Endothelial cell (in vitro differentiated cells): ENCODE measurements around the gene DEFB132. TPM values are rescaled to one million over a fixed set of nuclear protein-coding genes. Genes with fewer than 3 reads are reported as not detected.

Experiments
- DNase-seq: peaks from one replicate; pipeline ENCODE4 v3.0.0; 2021; ENCODE audit warnings: low spot score
- H3K27ac Mint-ChIP-seq: one replicate; pipeline ENCODE4 v1.8.0; 2021; ENCODE audit warnings: mixed read lengths, inconsistent platforms; ENCODE audit not compliant: unreplicated experiment
- H3K27me3 Mint-ChIP-seq: one replicate; pipeline ENCODE4 v1.8.0; 2021; ENCODE audit warnings: mild to moderate bottlenecking, moderate library complexity, mixed read lengths, inconsistent platforms; ENCODE audit not compliant: unreplicated experiment
- H3K36me3 Mint-ChIP-seq: one replicate; pipeline ENCODE4 v1.8.0; 2021; ENCODE audit warnings: mild to moderate bottlenecking, low read depth, mixed read lengths, inconsistent platforms; ENCODE audit not compliant: unreplicated experiment
- H3K4me1 Mint-ChIP-seq: one replicate; pipeline ENCODE4 v1.8.0; 2021; ENCODE audit warnings: mild to moderate bottlenecking, mixed read lengths, inconsistent platforms; ENCODE audit not compliant: unreplicated experiment
- H3K4me3 Mint-ChIP-seq: one replicate; pipeline ENCODE4 v1.8.0; 2021; ENCODE audit warnings: mild to moderate bottlenecking, mixed read lengths, inconsistent platforms; ENCODE audit not compliant: unreplicated experiment
- H3K9me3 Mint-ChIP-seq: one replicate; pipeline ENCODE4 v1.8.0; 2021; ENCODE audit warnings: mixed read lengths, inconsistent platforms; ENCODE audit not compliant: unreplicated experiment
- CTCF ChIP-seq: fragments of 200-600 bp; sonication (generic); IDR thresholded peaks from one replicate; pipeline ENCODE4 v1.5.0; 2021; ENCODE audit warnings: antibody characterized with exemption; ENCODE audit not compliant: unreplicated experiment
- total RNA-seq: library from RNA; stranded (reverse); fragmentation: NEBNext Ultra II Directional; extraction: Animal tissue kit (Norgen Biotek cat#: 25700); gene quantifications from one replicate; pipeline ENCODE4 v1.2.1, GENCODE V29; 2021; ENCODE audit not compliant: unreplicated experiment

Gene DEFB132
- total RNA-seq, 1 donor from 2014 or later = not detected

GRCh38 chr20:227439-228105 is 30.0 kb upstream of the DEFB132 start:
- Mint-ChIP-seq H3K27ac (no peak overlapping the region), H3K4me1 (peaks cover 6% of the 10 kb centered on the region), H3K27me3 (no peaks in the 10 kb centered on the region), H3K9me3 (no peaks in the 10 kb centered on the region), H3K4me3 (no peak overlapping the region), H3K36me3 (no peaks in the 10 kb centered on the region)
- DNase-seq = no peak
- TF ChIP-seq CTCF = no peak

- no peak overlapping the region for H3K27ac Mint-ChIP-seq
- H3K4me1 Mint-ChIP-seq = no peaks in the 10 kb centered on the region
- DNase-seq = no peak
These were observed 21.6 kb upstream of the DEFB132 start for GRCh38 chr20:235891-236290.

GRCh38 chr20:237489-237888 is 20.0 kb upstream of the DEFB132 start:
- Mint-ChIP-seq H3K27me3 (peaks cover 5% of the 10 kb centered on the region), H3K27ac (no peak overlapping the region)

More at GRCh38 chr20:235891-236290, 21.6 kb upstream of the DEFB132 start:
- no peak overlapping the region for H3K4me3 Mint-ChIP-seq
- no peaks in the 10 kb centered on the region for H3K9me3 Mint-ChIP-seq
- H3K36me3 Mint-ChIP-seq = no peaks in the 10 kb centered on the region
- TF ChIP-seq CTCF = no peak
- peaks cover 2% of the 10 kb centered on the region for H3K27me3 Mint-ChIP-seq

GRCh38 chr20:237929-238328 is 19.6 kb upstream of the DEFB132 start:
- Mint-ChIP-seq H3K36me3 (no peaks in the 10 kb centered on the region), H3K4me3 (no peak overlapping the region), H3K4me1 (no peaks in the 10 kb centered on the region), H3K27me3 (peaks cover 5% of the 10 kb centered on the region), H3K27ac (no peak overlapping the region), H3K9me3 (no peaks in the 10 kb centered on the region)
- no peak for DNase-seq
- TF ChIP-seq CTCF = no peak

More at GRCh38 chr20:237489-237888, 20.0 kb upstream of the DEFB132 start:
- no peaks in the 10 kb centered on the region for H3K4me1 Mint-ChIP-seq
- H3K36me3 Mint-ChIP-seq = no peaks in the 10 kb centered on the region
- no peak for DNase-seq
- H3K9me3 Mint-ChIP-seq = no peaks in the 10 kb centered on the region
- no peak for TF ChIP-seq CTCF
- no peak overlapping the region for H3K4me3 Mint-ChIP-seq

GRCh38 chr20:242905-243304 is 14.6 kb upstream of the DEFB132 start:
- no peak for DNase-seq
- Mint-ChIP-seq H3K36me3 (no peaks in the 10 kb centered on the region), H3K4me1 (no peaks in the 10 kb centered on the region), H3K4me3 (no peak overlapping the region), H3K9me3 (no peaks in the 10 kb centered on the region), H3K27ac (no peak overlapping the region), H3K27me3 (peaks cover 5% of the 10 kb centered on the region)
- TF ChIP-seq CTCF = no peak
